Activated naive CD8-positive, alpha-beta T cell treated with anti-CD3 and anti-CD28 coated beads, Interleukin-2, amount 50 U/mL, for 24 hours (primary cell): ENCODE measurements around the gene CYP4X1.
"Not testable (repeated sequence)": the region's sequence is repeated elsewhere in the genome, so short reads cannot be mapped to it uniquely, and the experiment has no call there.

Experiments used
- ATAC-seq: fragments of 150-1000 bp; cut with Tn5 transposase; one replicate; pipeline ENCODE4 v1.10.0; 2021
- DNase-seq: peaks from one replicate; pipeline ENCODE4 v3.0.0; 2021
- H3K27ac Mint-ChIP-seq: one replicate; pipeline ENCODE4 v1.8.0; 2021; ENCODE audit warnings: mild to moderate bottlenecking, mixed read lengths
- H3K27me3 Mint-ChIP-seq: one replicate; pipeline ENCODE4 v1.8.0; 2021; ENCODE audit warnings: mixed read lengths
- H3K36me3 Mint-ChIP-seq: one replicate; pipeline ENCODE4 v1.8.0; 2021; ENCODE audit warnings: low read depth, mixed read lengths
- H3K4me1 Mint-ChIP-seq: one replicate; pipeline ENCODE4 v1.8.0; 2021; ENCODE audit warnings: mixed read lengths
- H3K4me3 Mint-ChIP-seq: one replicate; pipeline ENCODE4 v1.8.0; 2021; ENCODE audit warnings: mild to moderate bottlenecking, moderate library complexity, mixed read lengths
- H3K9me3 Mint-ChIP-seq: one replicate; pipeline ENCODE4 v1.8.0; 2021; ENCODE audit warnings: mixed read lengths

Gene CYP4X1, protein sequence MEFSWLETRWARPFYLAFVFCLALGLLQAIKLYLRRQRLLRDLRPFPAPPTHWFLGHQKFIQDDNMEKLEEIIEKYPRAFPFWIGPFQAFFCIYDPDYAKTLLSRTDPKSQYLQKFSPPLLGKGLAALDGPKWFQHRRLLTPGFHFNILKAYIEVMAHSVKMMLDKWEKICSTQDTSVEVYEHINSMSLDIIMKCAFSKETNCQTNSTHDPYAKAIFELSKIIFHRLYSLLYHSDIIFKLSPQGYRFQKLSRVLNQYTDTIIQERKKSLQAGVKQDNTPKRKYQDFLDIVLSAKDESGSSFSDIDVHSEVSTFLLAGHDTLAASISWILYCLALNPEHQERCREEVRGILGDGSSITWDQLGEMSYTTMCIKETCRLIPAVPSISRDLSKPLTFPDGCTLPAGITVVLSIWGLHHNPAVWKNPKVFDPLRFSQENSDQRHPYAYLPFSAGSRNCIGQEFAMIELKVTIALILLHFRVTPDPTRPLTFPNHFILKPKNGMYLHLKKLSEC

DNA sequence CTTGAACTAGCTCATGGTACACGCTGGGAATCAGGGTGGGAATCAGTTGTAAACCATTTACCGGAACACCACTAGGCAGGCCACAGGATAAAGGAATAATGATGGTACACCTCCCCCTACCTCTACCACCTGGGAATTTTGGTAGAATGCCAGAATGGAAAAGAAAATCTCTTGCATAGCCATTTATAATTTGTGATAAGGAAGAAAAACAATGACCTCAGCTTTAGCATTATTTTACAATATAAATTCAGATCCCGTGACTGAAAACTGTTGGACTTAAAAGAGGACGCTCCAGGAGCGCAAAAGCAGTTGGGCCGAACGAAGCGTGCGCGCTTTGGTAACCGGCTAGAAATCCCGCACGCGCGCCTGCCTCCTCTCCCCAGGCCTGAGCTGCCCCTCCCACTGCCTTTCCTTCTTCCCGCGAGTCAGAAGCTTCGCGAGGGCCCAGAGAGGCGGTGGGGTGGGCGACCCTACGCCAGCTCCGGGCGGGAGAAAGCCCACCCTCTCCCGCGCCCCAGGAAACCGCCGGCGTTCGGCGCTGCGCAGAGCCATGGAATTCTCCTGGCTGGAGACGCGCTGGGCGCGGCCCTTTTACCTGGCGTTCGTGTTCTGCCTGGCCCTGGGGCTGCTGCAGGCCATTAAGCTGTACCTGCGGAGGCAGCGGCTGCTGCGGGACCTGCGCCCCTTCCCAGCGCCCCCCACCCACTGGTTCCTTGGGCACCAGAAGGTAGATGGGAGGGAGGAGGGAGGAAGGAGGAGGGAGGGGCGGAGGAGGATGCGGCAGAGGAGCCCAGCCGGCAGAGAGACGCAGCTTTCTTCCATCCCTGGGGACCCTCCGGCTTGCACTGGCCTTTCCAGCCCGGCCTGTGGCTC, at the start of gene CYP4X1:
Gene CYP4X1 (plus strand): TSS at position 402 of the 873 bp plus-strand sequence. CDS start 149 bp downstream, at position 551.
- Mint-ChIP-seq H3K27ac (no peak within 1 kb of the TSS), H3K36me3 (no peaks in the 10 kb centered on the region), H3K9me3 (no peaks in the 10 kb centered on the region), H3K4me1 (peaks cover 2% of the 10 kb centered on the region), H3K27me3 (peaks cover 35% of the 10 kb centered on the region), H3K4me3 (no peak within 1 kb of the TSS)
- no peak for ATAC-seq
- no peak for DNase-seq

DNA sequence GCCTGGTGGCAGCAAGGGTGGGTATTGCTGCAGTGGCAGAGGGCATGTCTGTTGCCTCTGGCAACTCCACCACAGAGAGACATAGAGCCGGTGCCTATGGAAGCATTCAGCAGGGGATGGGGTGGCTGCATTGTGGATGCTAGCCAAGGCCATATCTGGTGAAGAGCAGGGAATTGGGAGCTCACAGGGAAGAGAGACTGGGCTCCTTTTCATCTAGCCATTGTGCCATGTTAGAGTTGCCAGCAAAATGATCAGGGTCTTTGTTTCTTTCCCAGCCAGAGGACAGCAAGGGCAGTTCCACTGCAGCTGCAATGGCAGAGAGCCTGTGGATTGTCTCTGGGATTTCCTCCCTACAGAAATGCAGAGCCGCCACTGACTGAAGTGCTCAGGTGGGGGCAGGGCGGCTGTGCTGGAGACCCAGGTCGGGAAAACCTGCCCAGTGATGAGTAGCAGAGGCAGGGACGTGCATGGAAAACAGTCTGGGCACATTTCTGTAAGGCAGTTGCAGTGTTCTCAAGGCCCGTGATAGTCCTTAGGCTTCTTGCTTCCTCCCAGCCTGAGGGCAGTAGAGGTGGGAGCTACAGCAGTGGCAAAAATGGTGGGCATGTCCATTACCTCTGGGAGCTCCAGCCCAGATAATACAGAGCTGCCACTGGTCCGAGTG, 40.2 kb upstream of the CYP4X1 start:
- Mint-ChIP-seq H3K27ac (no peak overlapping the region), H3K36me3 (no peaks in the 10 kb centered on the region), H3K4me3 (no peak overlapping the region), H3K9me3 (no peaks in the 10 kb centered on the region), H3K4me1 (no peaks in the 10 kb centered on the region), H3K27me3 (peaks cover 10% of the 10 kb centered on the region)
- ATAC-seq (no peak), DNase-seq (no peak)

DNA sequence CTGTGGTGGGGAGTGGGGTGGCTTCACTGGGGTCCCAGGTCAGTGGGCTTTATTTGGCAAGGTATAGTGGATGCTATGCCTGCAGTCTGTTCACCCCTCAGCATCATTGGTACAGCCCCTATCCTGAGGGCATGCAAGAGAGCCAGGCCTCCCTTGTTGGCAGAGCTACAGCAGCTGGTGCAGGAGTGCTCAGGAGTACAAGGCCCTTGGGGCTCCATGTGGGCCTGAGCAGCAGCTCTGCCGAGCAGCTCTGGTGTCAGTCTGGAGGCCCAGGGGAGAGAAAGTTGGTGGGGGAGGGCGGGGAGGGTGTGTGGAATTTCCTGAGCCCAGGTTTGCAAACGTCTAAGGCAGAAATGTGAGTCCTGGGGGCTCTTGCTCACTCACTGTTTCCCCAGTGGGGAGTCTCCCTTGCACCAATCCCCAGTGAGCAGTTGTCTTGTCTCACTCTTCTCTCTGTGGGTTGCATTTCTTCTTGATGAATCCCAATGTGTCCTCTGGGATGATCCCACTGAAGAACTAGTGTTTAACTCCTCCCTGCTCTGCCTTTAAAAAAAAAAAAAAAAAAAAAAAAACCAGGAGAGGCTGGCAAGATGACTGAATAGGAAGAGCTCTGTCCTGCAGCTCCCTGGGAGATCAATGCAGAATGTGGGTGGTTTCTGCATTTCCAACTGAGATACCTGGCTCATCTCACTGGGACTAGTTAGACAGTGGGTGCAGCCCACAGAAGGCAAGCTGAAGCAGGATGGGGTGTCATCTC, 39.5 kb upstream of the CYP4X1 start:
- peaks cover 10% of the 10 kb centered on the region for H3K27me3 Mint-ChIP-seq

DNA sequence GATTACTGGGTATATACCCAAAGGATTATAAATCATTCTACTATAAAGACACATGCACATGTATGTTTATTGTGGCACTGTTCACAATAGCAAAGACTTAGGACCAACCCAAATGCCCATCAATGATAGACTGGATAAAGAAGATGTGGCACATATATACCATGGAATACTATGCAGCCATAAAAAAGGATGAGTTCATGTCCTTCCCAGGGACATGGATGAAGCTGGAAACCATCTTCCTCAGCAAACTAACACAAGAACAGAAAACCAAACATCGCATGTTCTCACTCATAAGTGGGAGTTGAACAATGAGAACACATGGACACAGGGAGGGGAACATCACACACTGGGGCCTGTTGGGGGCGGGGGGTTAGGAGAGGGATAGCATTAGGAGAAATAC, 32.9 kb upstream of the CYP4X1 start:
- not testable (repeated sequence) for DNase-seq, H3K9me3 Mint-ChIP-seq, H3K4me3 Mint-ChIP-seq, H3K36me3 Mint-ChIP-seq, H3K27ac Mint-ChIP-seq, H3K4me1 Mint-ChIP-seq, H3K27me3 Mint-ChIP-seq, ATAC-seq

More for the DNA sequence above, 39.5 kb upstream of the CYP4X1 start:
- Mint-ChIP-seq H3K27ac (no peak overlapping the region), H3K4me1 (no peaks in the 10 kb centered on the region), H3K4me3 (no peak overlapping the region), H3K36me3 (no peaks in the 10 kb centered on the region), H3K9me3 (no peaks in the 10 kb centered on the region)
- no peak for ATAC-seq
- no peak for DNase-seq

DNA sequence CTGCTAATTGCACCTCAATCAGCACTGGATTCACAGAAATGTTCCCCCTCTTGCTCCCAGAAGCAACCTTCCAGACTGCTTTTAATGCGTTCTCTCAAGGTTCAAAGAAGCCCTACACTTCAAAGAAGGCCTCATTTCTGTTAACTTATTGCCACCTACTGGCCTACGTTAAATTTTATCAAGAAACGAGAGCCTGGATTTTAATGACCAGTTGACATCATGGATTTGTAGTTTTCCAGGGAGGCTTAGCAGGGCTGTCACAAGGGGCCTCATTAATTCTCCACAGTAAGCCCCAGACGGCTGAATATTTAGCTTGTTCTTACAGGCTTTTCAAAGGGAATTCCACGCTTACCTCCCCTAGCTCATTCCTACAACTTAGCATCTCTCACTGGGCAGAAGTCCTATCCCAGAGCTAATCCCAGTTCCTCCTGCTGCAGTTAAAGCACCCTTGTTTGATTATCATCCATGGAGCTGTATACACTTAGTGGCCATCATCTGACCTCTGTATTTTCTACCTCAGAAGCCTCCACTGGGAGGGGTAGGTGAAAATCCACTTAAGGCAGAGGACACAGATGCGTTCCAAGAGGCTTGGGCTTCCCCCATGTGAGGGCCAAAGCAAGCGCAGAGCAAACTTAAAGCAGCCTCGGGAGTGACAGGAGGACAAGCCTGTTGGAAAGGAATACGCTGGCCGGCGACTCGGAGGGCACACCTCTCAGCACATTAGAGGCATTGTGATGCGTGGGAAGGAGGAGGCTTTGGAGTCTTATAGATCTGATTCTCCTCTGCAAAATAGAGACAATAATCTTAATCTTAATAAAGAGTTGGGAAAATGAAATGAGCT, 32.2 kb upstream of the CYP4X1 start:
- no peak for DNase-seq
- H3K27ac Mint-ChIP-seq = no peak overlapping the region

DNA sequence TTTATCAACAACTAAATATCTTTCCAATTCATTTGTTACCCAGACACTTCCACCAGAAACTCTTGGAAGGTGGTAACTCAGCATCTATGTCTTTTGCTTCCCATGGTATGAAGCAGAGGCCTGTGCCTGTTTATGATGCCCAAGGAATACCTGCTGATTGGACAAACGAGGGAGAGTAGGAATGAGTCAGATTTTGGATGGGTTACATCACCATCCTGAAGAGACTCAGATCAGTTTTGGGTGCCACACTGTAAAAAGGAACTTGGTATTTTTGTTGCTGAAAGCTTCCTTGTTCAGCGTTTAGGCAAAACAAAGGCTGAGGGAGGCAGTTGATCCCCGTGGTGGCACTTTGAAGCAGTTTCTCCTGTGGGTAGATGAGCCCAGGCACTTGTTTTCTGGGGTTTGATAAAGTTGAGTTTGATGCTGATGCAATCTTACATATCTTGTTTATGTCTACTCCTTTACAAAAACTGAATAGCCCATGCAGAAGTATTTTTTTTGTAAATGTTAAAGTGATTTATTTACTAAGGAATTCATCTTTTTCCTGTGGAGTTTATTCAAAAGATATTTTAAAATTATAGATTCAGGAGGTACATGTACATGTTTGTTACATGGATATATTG, 26.7 kb upstream of the CYP4X1 start:
- DNase-seq = no peak
- H3K27ac Mint-ChIP-seq = no peak overlapping the region
- H3K27me3 Mint-ChIP-seq = peaks cover 14% of the 10 kb centered on the region
- no peak overlapping the region for H3K4me3 Mint-ChIP-seq
- H3K9me3 Mint-ChIP-seq = no peaks in the 10 kb centered on the region
- H3K4me1 Mint-ChIP-seq = no peaks in the 10 kb centered on the region
- no peak for ATAC-seq
- H3K36me3 Mint-ChIP-seq = no peaks in the 10 kb centered on the region

More for the DNA sequence above, 32.2 kb upstream of the CYP4X1 start:
- H3K27me3 Mint-ChIP-seq = peaks cover 4% of the 10 kb centered on the region
- H3K4me3 Mint-ChIP-seq = no peak overlapping the region
- ATAC-seq = peak; percentile 20
- H3K9me3 Mint-ChIP-seq = no peaks in the 10 kb centered on the region
- H3K4me1 Mint-ChIP-seq = no peaks in the 10 kb centered on the region
- H3K36me3 Mint-ChIP-seq = no peaks in the 10 kb centered on the region

DNA sequence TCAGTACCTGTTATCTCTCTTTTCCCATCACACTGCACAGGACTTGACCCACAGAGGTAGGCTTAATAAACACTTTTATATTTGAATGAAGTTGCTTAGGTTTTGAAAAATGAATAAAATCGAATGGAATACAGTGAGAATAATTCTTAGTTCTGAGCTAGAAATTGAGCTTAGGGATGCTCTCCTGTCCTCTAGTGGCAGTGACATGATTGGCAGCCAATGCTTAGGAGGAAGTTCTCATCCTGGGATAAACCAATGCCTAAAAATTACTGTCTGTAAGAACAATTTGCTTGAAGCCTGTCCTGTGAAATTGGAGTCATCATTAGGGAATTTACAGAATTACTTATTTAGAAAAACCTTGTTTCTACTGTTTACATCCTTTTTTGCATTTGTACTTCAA, 21.3 kb upstream of the CYP4X1 start:
- no peaks in the 10 kb centered on the region for H3K9me3 Mint-ChIP-seq
- H3K27ac Mint-ChIP-seq = no peak overlapping the region
- H3K4me1 Mint-ChIP-seq = no peaks in the 10 kb centered on the region
- DNase-seq (no peak), ATAC-seq (no peak)
- no peaks in the 10 kb centered on the region for H3K36me3 Mint-ChIP-seq
- H3K4me3 Mint-ChIP-seq = no peak overlapping the region
- H3K27me3 Mint-ChIP-seq = peaks cover 27% of the 10 kb centered on the region

DNA sequence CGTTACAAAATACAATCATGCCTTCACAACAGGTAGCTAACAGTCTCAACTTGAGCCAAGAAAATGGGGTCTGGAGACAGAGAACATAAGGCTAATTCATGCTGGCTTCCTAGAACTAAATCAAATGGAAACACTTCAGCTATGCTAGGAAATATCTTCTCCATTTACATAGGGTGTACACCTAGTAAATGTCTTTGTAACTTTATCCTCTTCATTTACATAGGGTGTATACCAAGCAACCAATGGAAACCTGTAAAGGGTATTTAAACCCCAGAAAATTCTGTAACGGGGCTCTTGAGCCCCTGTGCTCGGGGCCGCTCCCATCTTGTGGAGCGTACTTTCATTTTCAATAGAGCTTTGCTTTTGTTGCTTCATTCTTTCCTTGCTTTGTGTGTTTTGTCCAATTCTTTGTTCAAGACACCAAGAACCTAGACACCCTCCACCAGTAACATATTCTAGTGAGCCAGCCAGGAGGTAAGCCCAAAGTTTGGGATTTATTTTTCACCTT, 19.5 kb upstream of the CYP4X1 start:
- Mint-ChIP-seq H3K27ac (no peak overlapping the region), H3K27me3 (peaks cover 27% of the 10 kb centered on the region), H3K4me3 (no peak overlapping the region), H3K9me3 (no peaks in the 10 kb centered on the region), H3K36me3 (no peaks in the 10 kb centered on the region), H3K4me1 (no peaks in the 10 kb centered on the region)
- DNase-seq (no peak), ATAC-seq (no peak)

DNA sequence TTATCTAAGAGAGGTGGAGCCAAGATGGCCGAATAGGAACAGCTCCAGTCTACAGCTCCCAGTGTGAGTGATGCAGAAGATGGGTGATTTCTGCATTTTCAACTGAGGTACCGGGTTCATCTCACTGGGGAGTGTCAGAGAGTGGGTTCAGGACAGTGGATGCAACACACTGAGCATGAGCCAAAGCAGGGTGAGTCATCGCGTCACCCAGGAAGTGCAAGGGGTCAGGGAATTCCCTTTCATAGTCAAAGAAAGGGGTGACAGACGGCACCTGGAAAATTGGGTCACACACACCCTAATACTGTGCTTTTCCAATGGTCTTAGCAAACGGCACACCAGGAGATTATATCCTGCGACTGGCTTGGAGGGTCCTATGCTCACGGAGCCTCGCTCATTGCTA, 17.0 kb upstream of the CYP4X1 start:
- DNase-seq, H3K4me1 Mint-ChIP-seq, ATAC-seq, H3K36me3 Mint-ChIP-seq, H3K9me3 Mint-ChIP-seq, H3K4me3 Mint-ChIP-seq, H3K27ac Mint-ChIP-seq: not testable (repeated sequence)
- peaks cover 26% of the 10 kb centered on the region for H3K27me3 Mint-ChIP-seq

DNA sequence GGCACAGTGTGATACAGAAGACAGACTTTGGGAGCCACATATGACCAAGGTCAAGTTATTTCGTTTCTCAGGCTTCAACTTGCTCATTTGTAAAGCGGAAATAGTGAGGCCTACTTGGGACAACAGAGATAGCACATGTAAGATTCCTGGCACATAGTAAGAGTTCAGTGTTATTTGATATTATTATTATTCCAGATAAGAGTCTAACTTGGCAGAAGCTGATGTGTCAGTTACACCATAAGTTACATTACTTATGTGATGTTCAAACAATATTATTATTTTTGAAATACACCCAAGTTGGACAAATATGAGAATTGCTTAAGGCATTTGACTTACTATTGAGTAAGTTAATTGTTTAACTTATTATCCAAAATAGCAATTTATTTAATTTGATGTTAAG, 10.2 kb upstream of the CYP4X1 start:
- Mint-ChIP-seq H3K4me1 (no peaks in the 10 kb centered on the region), H3K27me3 (peaks cover 13% of the 10 kb centered on the region), H3K27ac (no peak overlapping the region), H3K36me3 (no peaks in the 10 kb centered on the region), H3K4me3 (no peak overlapping the region), H3K9me3 (no peaks in the 10 kb centered on the region)
- ATAC-seq (no peak), DNase-seq (no peak)

DNA sequence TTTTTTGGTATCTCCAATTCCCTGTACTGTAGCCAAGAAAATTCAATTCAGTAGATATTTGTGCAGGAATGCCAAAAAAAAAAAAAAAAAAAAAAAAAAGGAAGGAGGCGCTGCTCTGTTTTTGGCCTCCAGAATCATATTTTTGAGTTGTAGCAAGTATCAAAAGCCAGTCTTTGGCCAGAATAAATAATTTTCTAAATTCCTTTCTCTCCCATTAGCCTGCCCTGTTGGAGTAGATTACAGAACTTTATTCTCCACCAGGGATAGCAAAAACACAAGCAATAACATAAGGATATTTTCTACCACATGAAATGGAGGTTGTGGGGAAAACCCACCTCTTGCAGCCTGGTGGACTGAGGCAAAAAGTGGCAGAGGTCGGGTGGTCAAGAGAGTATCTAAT, 2.4 kb upstream of the CYP4X1 start:
- peaks cover 2% of the 10 kb centered on the region for H3K4me1 Mint-ChIP-seq
- no peak overlapping the region for H3K27ac Mint-ChIP-seq
- H3K9me3 Mint-ChIP-seq = no peaks in the 10 kb centered on the region
- no peak overlapping the region for H3K4me3 Mint-ChIP-seq
- peaks cover 38% of the 10 kb centered on the region for H3K27me3 Mint-ChIP-seq
- no peaks in the 10 kb centered on the region for H3K36me3 Mint-ChIP-seq
- DNase-seq = no peak
- ATAC-seq = no peak

DNA sequence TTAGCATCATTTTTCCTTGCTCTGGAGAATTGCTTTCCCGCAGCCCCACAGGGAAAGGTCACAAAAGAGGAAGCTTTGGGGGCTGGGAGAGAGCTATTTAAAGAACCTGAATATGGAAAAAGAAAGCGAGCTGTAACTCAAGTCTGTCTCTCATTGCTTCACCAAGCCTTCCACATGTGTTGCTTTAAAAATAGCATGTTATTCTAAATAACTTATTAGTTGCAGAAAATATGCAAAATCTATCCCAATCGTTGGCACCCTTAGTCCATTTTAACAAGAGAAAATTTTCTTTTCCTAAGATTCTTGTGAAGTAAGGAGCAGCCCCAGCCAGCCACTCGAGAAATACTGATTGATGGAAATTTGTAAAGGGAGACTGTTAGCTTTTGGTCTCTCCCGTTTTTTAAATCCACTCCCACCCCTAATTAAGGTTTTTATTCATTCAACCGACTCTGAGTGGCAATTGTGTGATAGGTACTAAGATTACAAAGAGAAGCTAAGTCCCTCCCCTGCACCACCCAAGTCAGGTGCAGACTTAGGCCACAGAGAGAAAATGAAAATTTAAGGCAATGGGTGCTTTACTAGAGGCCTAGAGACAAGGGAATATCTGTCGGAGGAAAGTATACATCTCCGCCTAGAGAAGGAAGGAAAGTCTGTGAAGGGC, 802 bp downstream of the CYP4X1 start:
- no peak overlapping the region for H3K27ac Mint-ChIP-seq
- H3K4me3 Mint-ChIP-seq = no peak overlapping the region
- H3K4me1 Mint-ChIP-seq = peaks cover 2% of the 10 kb centered on the region
- no peaks in the 10 kb centered on the region for H3K36me3 Mint-ChIP-seq
- H3K9me3 Mint-ChIP-seq = no peaks in the 10 kb centered on the region
- peaks cover 35% of the 10 kb centered on the region for H3K27me3 Mint-ChIP-seq
- DNase-seq (no peak), ATAC-seq (no peak)
